H1 (cell line): Measurements from ENCODE around the gene PRR23E. TPM values are rescaled to one million over a fixed set of nuclear protein-coding genes. Genes with fewer than 3 reads are reported as not detected.

Source experiments
- CTCF ChIA-PET: fragments of 300-600 bp; sonication (Branson Sonifier 250); formaldehyde crosslinking; loops from one replicate; lab custom pipeline; 2021; ENCODE audit not compliant: partially characterized antibody; lab: Charles Lee
- POLR2A ChIA-PET: fragments of 300-600 bp; sonication (Branson Sonifier 250); formaldehyde crosslinking; loops from one replicate; lab custom pipeline; 2021; ENCODE audit warnings: inconsistent platforms; ENCODE audit not compliant: partially characterized antibody; lab: Charles Lee
- DNase-seq, 2 experiments: peaks; one replicate each; pipeline versions ENCODE4 v3.0.0 to v3.0.0-alpha.2; 2010 to 2022; ENCODE audit warnings: low spot score in 2 of 2, low read depth in 1 of 2, mixed read lengths in 1 of 2
- FAIRE-seq: peaks from 2 replicates; lab custom pipeline; 2011; peaks lifted over from hg19 to GRCh38; lab: Jason Lieb, UNC
- H2AFZ ChIP-seq: 2 replicates; pipeline ENCODE4 v1.8.1; 2012; ENCODE audit warnings: low read length, inconsistent platforms
- H2AK5ac ChIP-seq: 2 replicates; pipeline ENCODE4 v1.6.1; 2013; ENCODE audit warnings: low read depth, low read length
- H2BK120ac ChIP-seq: replicated peaks from 2 replicates; pipeline ENCODE3; 2013; ENCODE audit warnings: low read depth, low read length, inconsistent platforms
- H2BK12ac ChIP-seq: 2 replicates; pipeline ENCODE4 v1.6.1; 2013; ENCODE audit warnings: low read depth, low read length
- H2BK15ac ChIP-seq: 2 replicates; pipeline ENCODE4 v1.6.1; 2013; ENCODE audit warnings: low read length
- H2BK20ac ChIP-seq: 2 replicates; pipeline ENCODE4 v1.6.1; 2013; ENCODE audit warnings: low read length
- H2BK5ac ChIP-seq: 2 replicates; pipeline ENCODE4 v1.6.1; 2013; ENCODE audit warnings: low read depth, low read length
- H3K14ac ChIP-seq: 2 replicates; pipeline ENCODE4 v1.6.1; 2013; ENCODE audit warnings: inconsistent platforms; ENCODE audit not compliant: insufficient read length
- H3K18ac ChIP-seq: 2 replicates; pipeline ENCODE4 v1.6.1; 2013; ENCODE audit warnings: low read length; ENCODE audit errors: extremely low read depth
- H3K23ac ChIP-seq: 2 replicates; pipeline ENCODE4 v1.6.1; 2013; ENCODE audit warnings: inconsistent platforms; ENCODE audit not compliant: insufficient read length
- H3K23me2 ChIP-seq: 2 replicates; pipeline ENCODE4 v1.6.1; 2013; ENCODE audit warnings: low read depth, low read length
- H3K27ac ChIP-seq: 2 replicates; pipeline ENCODE4 v1.6.1; 2011; ENCODE audit warnings: low read depth, low read length, inconsistent platforms
- H3K27me3 ChIP-seq, 4 experiments: replicated peaks in 1 of 4; 1 replicate in 1 of 4; 2 replicates in 3 of 4; pipeline versions ENCODE4 v1.6.1 to v1.8.1; 2011 to 2013; ENCODE audit warnings: low read length in 3 of 4, mild to moderate bottlenecking in 3 of 4, inconsistent platforms in 2 of 4, mixed read lengths in 2 of 4, moderate library complexity in 1 of 4; ENCODE audit not compliant: control insufficient read depth in 3 of 4, insufficient read depth in 3 of 4; ENCODE audit errors: extremely low read depth in 1 of 4
- H3K36me3 ChIP-seq, 4 experiments: 2 replicates each; pipeline versions ENCODE4 v1.6.1 to v1.8.1; 2011 to 2013; ENCODE audit warnings: mild to moderate bottlenecking in 4 of 4, low read length in 3 of 4, moderate library complexity in 2 of 4, control low read depth in 1 of 4, inconsistent platforms in 1 of 4; ENCODE audit not compliant: insufficient read depth in 4 of 4, control insufficient read depth in 2 of 4
- H3K4ac ChIP-seq: replicated peaks from 2 replicates; pipeline ENCODE3; 2013; ENCODE audit warnings: low read length, low read depth, mixed read lengths, inconsistent platforms; ENCODE audit not compliant: insufficient read length
- H3K4me1 ChIP-seq, 4 experiments: replicated peaks in 1 of 4; 1 replicate in 1 of 4; 2 replicates in 3 of 4; pipeline versions ENCODE4 v1.6.1 to v1.8.1; 2011 to 2013; ENCODE audit warnings: low read length in 3 of 4, inconsistent platforms in 2 of 4, mixed read lengths in 1 of 4; ENCODE audit not compliant: insufficient read depth in 4 of 4, control insufficient read depth in 3 of 4
- H3K4me2 ChIP-seq, 2 experiments: 2 replicates each; pipeline versions ENCODE4 v1.6.1 to v1.8.1; 2011 to 2013; ENCODE audit warnings: low read depth in 2 of 2, low read length in 2 of 2, control low read depth in 1 of 2, inconsistent platforms in 1 of 2, mild to moderate bottlenecking in 1 of 2; ENCODE audit not compliant: insufficient read depth in 1 of 2
- H3K4me3 ChIP-seq, 4 experiments: fragments of 200-600, 300-600 bp in 1 of 4; sonication (generic), shearing (Covaris generic), sonication (Bioruptor Twin) in 1 of 4; 2 replicates each; pipeline versions ENCODE4 v1.5.1 to v1.8.1; 2011 to 2016; ENCODE audit warnings: low read length in 4 of 4, low read depth in 3 of 4, control low read depth in 2 of 4, inconsistent platforms in 2 of 4, mild to moderate bottlenecking in 2 of 4, mixed read lengths in 1 of 4, moderate library complexity in 1 of 4; ENCODE audit not compliant: insufficient read depth in 2 of 4; ENCODE audit errors: extremely low read depth in 1 of 4
- H3K56ac ChIP-seq: replicated peaks from 2 replicates; pipeline ENCODE3; 2013; ENCODE audit warnings: low read depth, mild to moderate bottlenecking, mixed read lengths, low read length, inconsistent platforms; ENCODE audit not compliant: insufficient read length
- H3K79me1 ChIP-seq: 2 replicates; pipeline ENCODE4 v1.6.1; 2013; ENCODE audit warnings: low read depth, low read length, control low read depth
- H3K79me2 ChIP-seq, 2 experiments: 2 replicates each; pipeline versions ENCODE4 v1.6.1 to v1.8.1; 2012 to 2013; ENCODE audit warnings: low read length in 2 of 2, mild to moderate bottlenecking in 2 of 2, inconsistent platforms in 1 of 2; ENCODE audit not compliant: insufficient read depth in 2 of 2, control insufficient read depth in 1 of 2
- H3K9ac ChIP-seq, 4 experiments: replicated peaks in 1 of 4; 1 replicate in 1 of 4; 2 replicates in 3 of 4; pipeline versions ENCODE4 v1.6.1 to v1.8.1; 2011 to 2013; ENCODE audit warnings: low read depth in 3 of 4, low read length in 3 of 4, control low read depth in 2 of 4, mild to moderate bottlenecking in 2 of 4, moderate library complexity in 2 of 4, inconsistent platforms in 1 of 4; ENCODE audit errors: extremely low read depth in 1 of 4
- H3K9me3 ChIP-seq, 2 experiments: 2 replicates each; pipeline versions ENCODE4 v1.6.1 to v1.8.1; 2012 to 2013; ENCODE audit warnings: mild to moderate bottlenecking in 2 of 2, moderate library complexity in 2 of 2, control low read depth in 1 of 2, inconsistent platforms in 1 of 2, low read depth in 1 of 2, low read length in 1 of 2, mixed read lengths in 1 of 2; ENCODE audit not compliant: insufficient read depth in 2 of 2
- H4K20me1 ChIP-seq, 2 experiments: replicated peaks in 1 of 2; 2 replicates each; pipeline versions ENCODE3 to v1.8.1; 2011 to 2013; ENCODE audit warnings: inconsistent platforms in 2 of 2, low read length in 2 of 2, mild to moderate bottlenecking in 1 of 2; ENCODE audit not compliant: insufficient read depth in 2 of 2, control insufficient read depth in 1 of 2
- H4K5ac ChIP-seq: 2 replicates; pipeline ENCODE4 v1.6.1; 2013; ENCODE audit warnings: low read length, low read depth, mixed read lengths, inconsistent platforms; ENCODE audit not compliant: insufficient read length
- H4K8ac ChIP-seq: 2 replicates; pipeline ENCODE4 v1.8.0; 2013; ENCODE audit warnings: mild to moderate bottlenecking, moderate library complexity, low read length, inconsistent platforms; ENCODE audit not compliant: insufficient read depth; ENCODE audit errors: extremely low read depth
- H4K91ac ChIP-seq: replicated peaks from 2 replicates; pipeline ENCODE3; 2013; ENCODE audit warnings: low read length, mixed read lengths, inconsistent platforms; ENCODE audit not compliant: insufficient read length
- CHD2 ChIP-seq: IDR thresholded peaks from 2 replicates; pipeline ENCODE4 v1.6.1; 2012; ENCODE audit warnings: low read length, improper control_type of control experiment
- EP300 ChIP-seq, 2 experiments: IDR thresholded peaks; 1 replicate in 1 of 2; 2 replicates in 1 of 2; pipeline ENCODE4 v1.6.1; 2011 to 2012; ENCODE audit warnings: low read depth in 2 of 2, low read length in 2 of 2, mild to moderate bottlenecking in 2 of 2, borderline replicate concordance in 1 of 2, inconsistent platforms in 1 of 2, moderate library complexity in 1 of 2
- EZH2 ChIP-seq: fragments of 200-600 bp; sonication (generic); IDR thresholded peaks from 2 replicates; pipeline ENCODE4 v1.7.1; 2012; ENCODE audit warnings: low read depth, mild to moderate bottlenecking, moderate library complexity, low read length, inconsistent platforms; ENCODE audit not compliant: severe bottlenecking
- FOSL1 ChIP-seq: IDR thresholded peaks from 2 replicates; pipeline ENCODE4 v1.6.1; 2011; ENCODE audit warnings: mild to moderate bottlenecking, low read depth, low read length, moderate library complexity; ENCODE audit not compliant: insufficient read depth
- KDM1A ChIP-seq: fragments of 200-600, 300-600 bp; sonication (generic); IDR thresholded peaks from 2 replicates; pipeline ENCODE4 v1.7.1; 2016; ENCODE audit warnings: mild to moderate bottlenecking, low read length, borderline replicate concordance
- NANOG ChIP-seq: IDR thresholded peaks from 2 replicates; pipeline ENCODE4 v1.6.1; 2011; ENCODE audit warnings: low read length, low read depth, mild to moderate bottlenecking, inconsistent platforms; ENCODE audit not compliant: insufficient read depth, poor library complexity, severe bottlenecking
- RFX5 ChIP-seq: IDR thresholded peaks from 2 replicates; pipeline ENCODE4 v1.6.1; 2011; ENCODE audit warnings: low read depth, low read length, improper control_type of control experiment, borderline replicate concordance
- RNF2 ChIP-seq: fragments of 200-900, 300-1000 bp; sonication (generic); IDR thresholded peaks from 2 replicates; pipeline ENCODE4 v1.7.1; 2016; ENCODE audit warnings: borderline replicate concordance, low read depth, mild to moderate bottlenecking, antibody characterized with exemption, low read length; ENCODE audit not compliant: poor library complexity, severe bottlenecking; ENCODE audit errors: missing control alignments
- SP1 ChIP-seq: IDR thresholded peaks from 2 replicates; pipeline ENCODE4 v1.6.1; 2011; ENCODE audit warnings: low read depth, low read length
- TAF1 ChIP-seq: IDR thresholded peaks from 2 replicates; pipeline ENCODE4 v1.6.1; 2011; ENCODE audit warnings: mild to moderate bottlenecking, low read depth, low read length
- WGBS, 2 experiments: shearing (Covaris generic) in 1 of 2; methylation state at CpG; one replicate each; pipeline versions ENCODE4 v1.1.6 to v1.1.7; 2013 to 2015; ENCODE audit warnings: low lambda C conversion rate in 2 of 2, mixed read lengths in 2 of 2, inconsistent platforms in 1 of 2, low coverage in 1 of 2, missing lambda C conversion rate in 1 of 2; ENCODE audit not compliant: insufficient replicate concordance in 2 of 2, insufficient coverage in 1 of 2, insufficient read length in 1 of 2; ENCODE audit errors: extremely low coverage in 1 of 2, missing lambda C conversion rate in 1 of 2; 5-methylcytosine and 5-hydroxymethylcytosine counted together
- polyA plus RNA-seq, 7 experiments: library from polyadenylated mRNA; depleted of rRNA in 3 of 7; stranded (reverse) in 5 of 7; unstranded in 2 of 7; fragments of >200 nt in 5 of 7; fragments of 200-250 nt in 2 of 7; gene quantifications; 1 replicate in 5 of 7; 2 replicates in 1 of 7; 4 replicates in 1 of 7; pipeline versions ENCODE4 v1.2.1 to v1.2.3, GENCODE V29; 2011 to 2013; ENCODE audit warnings: missing spikeins in 2 of 7, mixed read lengths in 2 of 7
- total RNA-seq: library from RNA; stranded (reverse); fragmentation: NEBNext Ultra II Directional; extraction: Animal tissue kit (Norgen Biotek cat#: 25700); gene quantifications from 2 replicates; pipeline ENCODE4 v1.2.1, GENCODE V29; 2021
- TF ChIP-seq, protein P1 (sequence below): IDR thresholded peaks from 2 replicates; pipeline ENCODE4 v1.6.1; 2012; ENCODE audit warnings: inconsistent platforms

Gene PRR23E
- total and polyA plus RNA-seq, 2 of the 8 experiments (the other 6 are each of a cell fraction or from before 2014, with no cell fraction given) = not detected

DNA sequence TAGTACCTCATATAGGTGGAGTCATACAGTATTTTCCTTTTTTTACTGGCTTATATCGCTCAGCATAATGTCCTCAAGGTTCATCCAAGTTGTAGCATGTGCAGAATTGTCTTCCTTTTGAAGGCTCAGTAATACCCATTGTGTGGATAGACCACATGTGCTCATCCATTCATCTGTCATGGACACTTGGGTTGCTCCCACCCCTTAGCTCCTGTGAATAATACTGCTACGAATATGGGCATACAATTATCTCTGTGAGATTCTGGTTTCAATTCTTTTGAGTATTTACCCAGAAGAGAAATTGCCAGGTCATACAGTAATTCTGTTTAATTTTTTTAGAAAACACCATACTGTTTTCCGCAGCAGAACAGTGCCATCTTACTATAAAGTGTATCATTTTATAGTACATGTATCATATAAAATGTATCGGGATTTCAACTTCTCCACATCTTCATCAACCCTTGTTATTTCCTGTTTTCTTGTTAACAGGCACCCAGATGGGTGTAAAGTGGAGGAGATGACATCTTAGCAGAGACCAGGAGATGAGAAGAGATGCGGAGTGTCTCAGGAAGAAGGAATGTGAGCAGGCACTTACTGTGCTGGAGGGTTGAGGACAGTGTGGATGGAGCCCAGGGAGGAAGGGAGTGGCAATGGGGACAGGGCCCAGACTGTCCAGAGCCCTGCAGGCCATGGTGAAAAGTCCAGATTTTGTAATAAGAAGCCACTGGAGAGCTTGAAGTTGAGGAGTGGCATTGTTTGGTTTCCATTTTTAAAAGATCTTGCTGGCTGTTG lies 27.0 kb upstream of the PRR23E start:
- Histone ChIP-seq H4K20me1 (peaks cover 0 to 7% of the 10 kb centered on the region in 2 experiments), H3K36me3 (no peaks in the 10 kb centered on the region), H2AK5ac (no peak overlapping the region), H2BK5ac (no peak overlapping the region), H2BK20ac (no peak overlapping the region), H3K27me3 (no peaks in the 10 kb centered on the region; a peak in 1 of 7 replicates), H2BK12ac (no peak overlapping the region), H3K23me2 (peaks cover 8% of the 10 kb centered on the region; the same call in 1 of the 2 replicates), H3K14ac (peak overlapping the region; percentile 48), H3K56ac (no peak overlapping the region), H2AFZ (no peak overlapping the region), H2BK15ac (no peak overlapping the region), H3K23ac (no peak overlapping the region), H3K4ac (no peak overlapping the region), H3K79me1 (no peaks in the 10 kb centered on the region), H3K4me2 (no peak overlapping the region), H3K9me3 (no peaks in the 10 kb centered on the region), H3K4me3 (no peak overlapping the region), H3K18ac (no peak overlapping the region), H3K4me1 (no peaks in the 10 kb centered on the region), H4K5ac (no peak overlapping the region), H3K9ac (no peak overlapping the region), H2BK120ac (no peak overlapping the region), H4K91ac (no peak overlapping the region), H3K27ac (no peak overlapping the region), H3K79me2 (no peaks in the 10 kb centered on the region), H4K8ac (no peak overlapping the region)
- FAIRE-seq (no peak), DNase-seq (no peak)
- CTCF ChIA-PET = interaction anchor here (2.0 kb wide), 1 partner anchor 19 kb away, joined by 7 read pairs; no protein-coding TSS in a partner anchor
- WGBS, 2 experiments = 58% methylated on average over 5 of the region's 5 CpGs; no CpG with 5 or more reads in 1 of the 2 experiments
- POLR2A ChIA-PET = no interaction called here
- TF ChIP-seq RFX5 (no peak), TAF1 (no peak), CHD2 (no peak), KDM1A (no peak), EZH2 (no peak), NANOG (no peak), SP1 (no peak), RNF2 (no peak), FOSL1 (no peak), EP300 (IDR thresholded peaks at IDR 0.05; ENCODE audit: borderline replicate concordance in 1 of 2, low read depth in 2 of 2, low read length in 2 of 2) (no peak)
- TF ChIP-seq, protein P1, sequence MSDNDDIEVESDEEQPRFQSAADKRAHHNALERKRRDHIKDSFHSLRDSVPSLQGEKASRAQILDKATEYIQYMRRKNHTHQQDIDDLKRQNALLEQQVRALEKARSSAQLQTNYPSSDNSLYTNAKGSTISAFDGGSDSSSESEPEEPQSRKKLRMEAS = no peak
